Gastrocnemius medialis (tissue), 4 donors: ENCODE results near the gene IRF7. TPM values are rescaled to one million over a fixed set of nuclear protein-coding genes. Genes with fewer than 3 reads are reported as not detected.

Experiments
- ATAC-seq, 2 donors: fragments of 150-250 bp; one replicate each; pipeline ENCODE4 v1.9.1; 2016
- DNase-seq, 2 donors: peaks; one replicate each; pipeline ENCODE4 v3.0.0-alpha.2; 2019
- H3K27ac ChIP-seq, 4 donors: fragments of 200-600 bp; sonication (generic); 1 replicate in 1 of 4; 2 replicates in 3 of 4; pipeline ENCODE4 v1.5.1; 2016 to 2018; ENCODE audit warnings: mild to moderate bottlenecking in 2 of 4, moderate library complexity in 1 of 4
- H3K27me3 ChIP-seq, 3 donors: fragments of 200-600 bp; sonication (generic) in 2 of 3; 1 replicate in 1 of 3; 2 replicates in 2 of 3; pipeline versions ENCODE4 v1.5.1 to v1.6.0; 2016 to 2019; ENCODE audit warnings: mild to moderate bottlenecking in 1 of 3, moderate library complexity in 1 of 3
- H3K36me3 ChIP-seq, 2 donors: fragments of 200-600 bp; sonication (generic) in 1 of 2; one replicate each; pipeline ENCODE4 v1.5.1; 2017 to 2018
- H3K4me1 ChIP-seq, 2 donors: fragments of 200-600 bp; sonication (generic) in 1 of 2; one replicate each; pipeline ENCODE4 v1.5.1; 2016 to 2017; ENCODE audit warnings: mild to moderate bottlenecking in 2 of 2
- H3K4me3 ChIP-seq, 4 donors: fragments of 200-600 bp; sonication (generic) in 3 of 4; 1 replicate in 1 of 4; 2 replicates in 3 of 4; pipeline ENCODE4 v1.5.1; 2016 to 2019; ENCODE audit warnings: mild to moderate bottlenecking in 2 of 4
- H3K9me3 ChIP-seq, 3 donors: fragments of 200-600 bp; sonication (generic) in 2 of 3; 1 replicate in 1 of 3; 2 replicates in 2 of 3; pipeline ENCODE4 v1.5.1; 2016 to 2019
- CTCF ChIP-seq, 5 experiments: fragments of 450-650 bp in 3 of 5; fragments of 200-600 bp in 2 of 5; sonication (generic) in 2 of 5; IDR thresholded peaks in 4 of 5; conservative IDR thresholded peaks in 1 of 5; 1 replicate in 4 of 5; 2 replicates in 1 of 5; pipeline ENCODE4 v1.5.1; 2016 to 2019; ENCODE audit warnings: antibody characterized with exemption in 5 of 5, mild to moderate bottlenecking in 3 of 5, moderate library complexity in 3 of 5
- POLR2A ChIP-seq, 2 donors: fragments of 450-650 bp; IDR thresholded peaks; one replicate each; pipeline ENCODE4 v1.6.1; 2017; ENCODE audit warnings: antibody characterized with exemption in 2 of 2, mild to moderate bottlenecking in 2 of 2, moderate library complexity in 2 of 2
- in situ Hi-C, 4 donors: fragments of 200-750 bp; cut with MboI; loops; one replicate each; pipeline versions ENCODE4 v1.15.0 to v1.8.0; 2017; ENCODE audit warnings: low sequenced_read_pairs in 4 of 4
- intact Hi-C: fragments of 100-400 bp; cut with DNase I; formaldehyde crosslinking; loops from one replicate; pipeline ENCODE4 v1.15.1; 2023; ENCODE audit warnings: low total_unique reads
- total RNA-seq, 4 donors: library from RNA; depleted of rRNA; stranded (reverse); fragments of >200 nt; gene quantifications; one replicate each; pipeline versions ENCODE4 v1.1.0 to v1.2.3, GENCODE V29; 2016

IRF7 gene
- total RNA-seq, 4 donors from 2014 or later = 15.5 to 37.1 (median 26.3) TPM

GRCh38 chr11:616320-617198 is 809 bp upstream of the IRF7 start:
- Histone ChIP-seq H3K36me3 (peaks cover 0 to 13% of the 10 kb centered on the region in 2 donors), H3K27me3 (no peaks in the 10 kb centered on the region), H3K4me1 (peaks cover 40 to 42% of the 10 kb centered on the region in 2 donors), H3K27ac (peak overlapping the region; percentile 91 to 94 (median 93)), H3K4me3 (peak overlapping the region; percentile 66 to 85 (median 77)), H3K9me3 (no peaks in the 10 kb centered on the region)
- no peak for TF ChIP-seq POLR2A (IDR thresholded peaks at IDR 0.05)
- ATAC-seq (no peak), DNase-seq (no peak)
- in situ Hi-C loops = no loop called here
- intact Hi-C loops = no loop called here

- Histone ChIP-seq H3K27ac (peak overlapping the region; percentile 91 to 94 (median 93)), H3K27me3 (no peaks in the 10 kb centered on the region), H3K36me3 (peaks cover 0 to 30% of the 10 kb centered on the region in 2 donors), H3K9me3 (no peaks in the 10 kb centered on the region), H3K4me1 (peaks cover 40 to 43% of the 10 kb centered on the region in 2 donors), H3K4me3 (peak overlapping the region; percentile 66 to 85 (median 77))
- TF ChIP-seq POLR2A (IDR thresholded peaks at IDR 0.05) = no peak
- no peak for TF ChIP-seq CTCF (IDR thresholded peaks at IDR 0.05 in 4 of 5, conservative IDR thresholded peaks at IDR 0.05 in 1 of 5)
- DNase-seq = peak; percentile 62 to 80
- peak; percentile 27 to 51 for ATAC-seq
- intact Hi-C loops = loop anchor here (2.0 kb wide), 1 partner anchor 46 kb away; no protein-coding TSS in a partner anchor
- in situ Hi-C loops = no loop called here
Observed at GRCh38 chr11:614623-615503, 887 bp downstream of the IRF7 start.

- Histone ChIP-seq H3K4me1 (peaks cover 40 to 43% of the 10 kb centered on the region in 2 donors), H3K9me3 (no peaks in the 10 kb centered on the region), H3K27me3 (no peaks in the 10 kb centered on the region), H3K4me3 (peak overlapping the region in 2 of 4 donors; percentile 82 to 85), H3K27ac (peak overlapping the region; percentile 91 to 94 (median 93)), H3K36me3 (peaks cover 0 to 37% of the 10 kb centered on the region in 2 donors)
- ATAC-seq (no peak), DNase-seq (no peak)
- no peak for TF ChIP-seq POLR2A (IDR thresholded peaks at IDR 0.05)
- no peak for TF ChIP-seq CTCF (IDR thresholded peaks at IDR 0.05 in 4 of 5, conservative IDR thresholded peaks at IDR 0.05 in 1 of 5)
- in situ Hi-C loops = no loop called here
- intact Hi-C loops = loop anchor here (2.0 kb wide), 1 partner anchor 45 kb away; no protein-coding TSS in a partner anchor
Observed at GRCh38 chr11:614021-614622, 1.6 kb downstream of the IRF7 start.

GRCh38 chr11:613369-613968 is 2.3 kb downstream of the IRF7 start:
- intact Hi-C loops (no loop called here), in situ Hi-C loops (no loop called here)
- H3K27ac ChIP-seq = peak overlapping the region; percentile 91 to 94 (median 94)
- H3K9me3 ChIP-seq = no peaks in the 10 kb centered on the region
- H3K4me3 ChIP-seq = peak overlapping the region in 1 of 4 donors; percentile 82
- no peak for TF ChIP-seq POLR2A (IDR thresholded peaks at IDR 0.05)
- no peak for TF ChIP-seq CTCF (IDR thresholded peaks at IDR 0.05 in 4 of 5, conservative IDR thresholded peaks at IDR 0.05 in 1 of 5)
- peak in 1 of 2 donors; percentile 73 for DNase-seq
- no peak for ATAC-seq
- peaks cover 40 to 43% of the 10 kb centered on the region in 2 donors for H3K4me1 ChIP-seq
- H3K36me3 ChIP-seq = peaks cover 0 to 44% of the 10 kb centered on the region in 2 donors
- no peaks in the 10 kb centered on the region for H3K27me3 ChIP-seq
